Measurements from ENCODE around the gene STK38.

DNA sequence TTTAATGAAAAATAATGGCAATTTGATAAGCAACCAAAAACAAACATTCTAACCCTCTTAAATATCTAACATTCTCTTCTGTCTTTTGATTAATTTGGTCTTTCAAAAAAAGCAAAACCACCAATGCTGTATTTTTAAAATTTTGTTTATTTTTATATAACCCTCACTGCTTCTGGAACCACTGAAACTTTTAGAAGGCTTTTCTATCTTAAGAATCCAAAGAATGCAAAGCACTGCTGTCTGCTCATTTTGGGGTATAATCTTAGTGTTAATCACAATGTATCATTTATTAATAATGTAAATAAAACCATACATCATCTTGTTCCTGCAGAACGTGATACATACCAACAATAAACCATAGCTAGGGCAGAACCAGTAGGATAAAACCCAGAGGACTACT, 14.0 kb downstream of the STK38 start:
- TF ChIP-seq, protein P1, sequence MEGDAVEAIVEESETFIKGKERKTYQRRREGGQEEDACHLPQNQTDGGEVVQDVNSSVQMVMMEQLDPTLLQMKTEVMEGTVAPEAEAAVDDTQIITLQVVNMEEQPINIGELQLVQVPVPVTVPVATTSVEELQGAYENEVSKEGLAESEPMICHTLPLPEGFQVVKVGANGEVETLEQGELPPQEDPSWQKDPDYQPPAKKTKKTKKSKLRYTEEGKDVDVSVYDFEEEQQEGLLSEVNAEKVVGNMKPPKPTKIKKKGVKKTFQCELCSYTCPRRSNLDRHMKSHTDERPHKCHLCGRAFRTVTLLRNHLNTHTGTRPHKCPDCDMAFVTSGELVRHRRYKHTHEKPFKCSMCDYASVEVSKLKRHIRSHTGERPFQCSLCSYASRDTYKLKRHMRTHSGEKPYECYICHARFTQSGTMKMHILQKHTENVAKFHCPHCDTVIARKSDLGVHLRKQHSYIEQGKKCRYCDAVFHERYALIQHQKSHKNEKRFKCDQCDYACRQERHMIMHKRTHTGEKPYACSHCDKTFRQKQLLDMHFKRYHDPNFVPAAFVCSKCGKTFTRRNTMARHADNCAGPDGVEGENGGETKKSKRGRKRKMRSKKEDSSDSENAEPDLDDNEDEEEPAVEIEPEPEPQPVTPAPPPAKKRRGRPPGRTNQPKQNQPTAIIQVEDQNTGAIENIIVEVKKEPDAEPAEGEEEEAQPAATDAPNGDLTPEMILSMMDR (IDR thresholded peaks at IDR 0.05): no peak
- no peak for TF ChIP-seq EP300 (IDR thresholded peaks at IDR 0.05)
- TF ChIP-seq POLR2A (IDR thresholded peaks at IDR 0.05): no peak

Measured in gastroesophageal sphincter (tissue), 3 donors.